Panc1 (cell line): ENCODE data around the gene AKT1.

Experiments used
- CTCF ChIP-seq: fragments of 450-650 bp; IDR thresholded peaks from 2 replicates; pipeline ENCODE4 v1.5.1; 2017; ENCODE audit warnings: mild to moderate bottlenecking
- POLR2AphosphoS5 ChIP-seq: IDR thresholded peaks from 2 replicates; pipeline ENCODE4 v1.6.1; 2012; ENCODE audit warnings: mild to moderate bottlenecking, low read depth, low read length, moderate library complexity

DNA sequence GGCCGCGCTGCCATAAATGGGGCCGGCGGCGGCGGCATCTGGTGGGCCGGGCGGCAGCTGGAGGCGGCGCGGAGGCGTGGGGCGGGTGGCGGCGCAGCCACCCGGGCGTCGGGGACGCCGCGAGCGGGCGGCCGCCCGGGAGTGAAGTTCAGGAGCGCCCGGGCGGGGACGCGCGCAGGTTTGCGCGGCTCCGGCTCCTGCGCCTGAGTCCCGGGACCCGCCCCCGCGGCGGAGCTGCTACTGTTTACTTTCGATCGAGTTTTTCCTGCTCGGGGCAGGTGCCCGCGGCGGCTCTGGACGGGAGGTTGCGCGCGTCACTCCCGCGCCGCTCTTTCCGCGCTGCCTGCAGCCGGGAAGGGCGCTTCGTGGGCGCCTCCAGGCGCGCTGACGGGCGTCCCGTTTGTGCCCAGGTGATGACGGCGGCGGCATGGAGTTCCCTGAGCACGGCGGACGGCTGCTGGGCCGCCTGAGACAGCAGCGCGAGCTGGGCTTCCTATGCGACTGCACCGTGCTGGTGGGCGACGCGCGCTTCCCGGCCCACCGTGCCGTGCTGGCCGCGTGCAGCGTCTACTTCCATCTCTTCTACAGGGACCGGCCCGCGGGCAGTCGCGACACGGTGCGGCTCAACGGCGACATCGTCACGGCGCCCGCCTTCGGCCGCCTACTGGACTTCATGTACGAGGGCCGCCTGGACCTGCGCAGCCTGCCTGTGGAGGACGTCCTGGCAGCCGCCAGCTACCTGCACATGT is 5.4 kb upstream of the AKT1 start, which contains the start of gene ZBTB42:
- TF ChIP-seq CTCF (no peak), POLR2AphosphoS5 (no peak)
